ENCODE data around the gene HOXD13.

Gene HOXD13

DNA sequence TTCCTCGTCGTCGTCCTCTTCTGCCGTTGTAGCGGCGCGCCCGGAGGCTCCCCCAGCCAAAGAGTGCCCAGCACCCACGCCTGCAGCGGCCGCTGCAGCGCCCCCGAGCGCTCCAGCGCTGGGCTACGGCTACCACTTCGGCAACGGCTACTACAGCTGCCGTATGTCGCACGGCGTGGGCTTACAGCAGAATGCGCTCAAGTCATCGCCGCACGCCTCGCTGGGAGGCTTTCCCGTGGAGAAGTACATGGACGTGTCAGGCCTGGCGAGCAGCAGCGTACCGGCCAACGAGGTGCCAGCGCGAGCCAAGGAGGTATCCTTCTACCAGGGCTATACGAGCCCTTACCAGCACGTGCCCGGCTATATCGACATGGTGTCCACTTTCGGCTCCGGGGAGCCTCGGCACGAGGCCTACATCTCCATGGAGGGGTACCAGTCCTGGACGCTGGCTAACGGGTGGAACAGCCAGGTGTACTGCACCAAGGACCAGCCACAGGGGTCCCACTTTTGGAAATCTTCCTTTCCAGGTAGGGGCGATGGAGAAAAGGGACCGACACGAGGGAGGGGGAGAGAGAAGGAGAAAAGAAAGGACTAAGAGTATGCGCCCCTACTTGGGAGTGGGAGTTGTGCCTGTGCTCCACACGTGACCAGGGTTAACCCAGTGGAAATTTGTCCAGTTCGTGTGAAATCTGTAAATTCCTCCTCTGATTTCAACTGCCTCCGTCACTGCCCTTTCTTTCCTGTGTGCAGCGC is 800 bp downstream of the HOXD13 start:
- no peak for DNase-seq (ENCODE audit: low read depth, low spot score)

GRCh38 chr2:176093898-176094249 is 1.4 kb downstream of the HOXD13 start:
- no peak for DNase-seq (ENCODE audit: low read depth, low spot score)

GRCh38 chr2:176094349-176094748 is 1.8 kb downstream of the HOXD13 start:
- no peak for DNase-seq (ENCODE audit: low read depth, low spot score)

DNA sequence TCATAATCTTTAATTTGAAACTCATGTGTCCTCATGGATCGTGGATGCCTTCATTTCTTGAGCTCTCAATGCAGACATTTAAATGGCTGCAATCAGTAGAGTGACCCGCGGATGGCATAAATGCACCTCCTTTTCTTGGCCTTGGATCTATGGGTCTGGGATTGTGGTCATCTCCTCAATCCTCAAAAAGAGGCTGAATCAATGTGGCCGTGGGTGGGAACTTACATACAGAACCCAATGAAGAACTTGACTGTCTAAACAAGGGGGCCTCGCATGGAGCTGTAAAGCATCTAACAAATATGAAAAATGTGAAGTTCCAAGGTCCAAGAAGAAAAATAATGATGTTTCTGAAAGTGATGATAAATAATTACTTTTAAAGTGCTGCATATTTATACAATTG is 2.9 kb downstream of the HOXD13 start:
- no peak for DNase-seq (ENCODE audit: low read depth, low spot score)

DNA sequence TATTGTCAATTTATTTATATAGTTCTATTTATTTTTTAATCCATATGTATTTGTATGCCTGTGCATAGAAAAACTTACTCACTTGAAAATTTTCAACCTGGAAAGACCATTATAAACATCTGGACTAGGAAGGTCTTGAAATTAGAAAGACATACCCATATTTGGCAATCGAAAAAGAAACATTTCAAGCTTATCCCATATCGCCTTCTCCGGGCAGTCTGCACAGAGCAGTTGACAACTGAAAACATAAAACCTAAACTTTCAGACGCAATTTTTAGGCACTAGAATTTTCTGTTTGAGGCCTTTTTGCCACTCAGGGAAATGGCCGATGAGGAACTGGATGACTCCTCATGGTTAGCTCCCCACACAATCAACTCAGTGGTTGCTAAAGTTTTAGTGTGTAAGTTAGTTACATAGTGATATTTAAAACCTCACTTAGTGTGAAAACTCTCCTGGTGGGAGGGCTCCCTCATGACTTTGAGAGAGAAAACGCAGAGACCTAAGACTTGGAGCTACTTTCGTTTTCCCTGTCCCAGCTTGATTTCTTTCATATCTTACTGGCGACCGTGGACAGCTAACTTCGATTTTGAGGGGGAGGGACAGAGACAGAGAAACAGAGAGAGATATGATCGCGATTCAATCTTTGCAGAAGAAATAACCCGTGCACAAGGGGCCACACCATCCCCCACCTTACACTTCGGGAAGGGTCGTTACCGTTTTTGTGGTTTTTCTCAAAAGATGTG is 3.9 kb downstream of the HOXD13 start:
- DNase-seq (ENCODE audit: low read depth, low spot score) = no peak

- peak; percentile 84 for DNase-seq (ENCODE audit: low read depth, low spot score)
Observed at GRCh38 chr2:176096986-176097819, 4.7 kb downstream of the HOXD13 start.

GRCh38 chr2:176097820-176098365 is 5.4 kb downstream of the HOXD13 start:
- DNase-seq (ENCODE audit: low read depth, low spot score) = no peak

- no peak for DNase-seq (ENCODE audit: low read depth, low spot score)
Observed at GRCh38 chr2:176098366-176099158, 6.0 kb downstream of the HOXD13 start.

GRCh38 chr2:176099159-176099727 is 6.7 kb downstream of the HOXD13 start:
- no peak for DNase-seq (ENCODE audit: low read depth, low spot score)

- DNase-seq (ENCODE audit: low read depth, low spot score) = no peak
Observed at GRCh38 chr2:176099728-176100546, 7.4 kb downstream of the HOXD13 start, which contains the start of gene HOXD12. TSS of gene HOXD12 (plus strand) at chr2:176099795. CDS start at chr2:176099802, 7 bp downstream.

DNA sequence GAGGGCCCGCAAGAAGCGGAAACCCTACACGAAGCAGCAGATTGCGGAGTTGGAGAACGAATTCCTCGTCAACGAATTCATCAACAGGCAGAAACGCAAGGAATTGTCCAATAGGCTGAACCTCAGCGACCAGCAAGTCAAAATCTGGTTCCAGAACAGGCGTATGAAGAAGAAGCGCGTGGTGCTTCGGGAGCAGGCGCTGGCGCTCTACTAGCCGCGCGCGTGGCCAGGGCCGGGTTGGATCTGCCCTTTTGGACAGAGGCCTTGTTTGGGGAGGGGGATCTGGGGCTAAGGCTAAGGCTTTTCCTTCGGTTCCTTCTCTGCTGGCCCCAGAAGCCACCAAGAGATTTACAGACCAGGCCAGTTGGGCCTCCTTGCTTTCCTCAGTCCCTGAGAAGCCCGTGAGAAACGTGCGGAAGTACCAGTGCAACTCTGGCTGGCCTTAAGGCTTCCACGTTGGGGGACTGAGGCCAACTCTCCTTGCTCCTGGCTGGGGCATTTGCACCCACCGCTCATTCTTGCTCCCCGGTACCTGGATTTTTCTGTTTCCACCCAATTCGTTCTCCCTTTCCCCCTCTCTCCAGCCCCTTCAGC is 8.1 kb downstream of the HOXD13 start:
- no peak for DNase-seq (ENCODE audit: low read depth, low spot score)

DNA sequence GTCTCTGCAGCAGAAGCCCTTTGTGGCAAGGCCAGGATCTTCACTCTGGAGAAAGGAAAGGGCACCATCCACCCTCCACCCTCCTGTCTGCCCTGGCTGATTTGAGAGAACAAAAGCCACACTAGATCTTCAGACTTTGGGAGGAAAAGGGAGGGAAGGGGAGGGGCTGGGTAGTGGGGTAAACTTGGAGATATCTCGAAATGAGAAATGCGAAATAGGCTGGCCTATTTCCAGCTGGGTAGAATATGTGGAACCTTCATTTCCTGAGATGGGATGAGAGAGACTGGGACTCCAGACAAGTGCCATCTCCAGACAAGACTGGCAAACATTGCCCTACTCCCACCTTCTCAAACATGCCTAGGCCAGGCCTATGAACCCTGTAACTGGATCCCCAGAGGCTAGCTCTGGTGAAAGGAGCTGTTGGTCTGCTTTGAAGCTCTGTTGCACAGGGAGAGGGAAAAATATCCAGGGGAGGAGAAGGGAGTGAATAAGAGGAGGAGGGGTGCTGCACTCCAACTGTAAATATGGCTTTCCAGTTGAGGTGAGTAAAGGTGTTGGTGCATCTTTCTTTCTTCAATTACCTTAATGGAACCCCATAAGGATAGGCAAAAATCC is 8.8 kb downstream of the HOXD13 start:
- no peak for DNase-seq (ENCODE audit: low read depth, low spot score)

- no peak for DNase-seq (ENCODE audit: low read depth, low spot score)
Observed at GRCh38 chr2:176101842-176102241, 9.3 kb downstream of the HOXD13 start.

GRCh38 chr2:176102309-176102866 is 9.9 kb downstream of the HOXD13 start:
- no peak for DNase-seq (ENCODE audit: low read depth, low spot score)

DNA sequence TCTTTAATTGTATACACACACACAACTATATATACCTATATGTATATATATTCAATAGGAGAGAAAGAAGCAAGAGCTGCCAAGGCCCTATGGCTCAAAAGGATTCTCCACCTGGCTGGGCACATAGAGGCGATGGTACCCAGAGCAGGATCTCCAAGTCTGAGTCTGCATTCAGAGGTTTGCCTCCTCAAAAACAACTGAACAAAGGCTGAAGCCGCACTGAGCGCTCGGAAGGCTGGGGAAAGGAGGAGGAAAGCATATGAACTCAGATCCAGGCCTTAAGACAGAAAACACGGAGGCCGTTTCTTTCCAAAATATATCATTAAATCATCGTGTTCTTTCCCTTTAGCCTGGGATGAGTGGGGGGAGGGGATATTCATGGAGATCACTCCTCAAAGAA is 10.7 kb downstream of the HOXD13 start:
- DNase-seq (ENCODE audit: low read depth, low spot score) = no peak

DNA sequence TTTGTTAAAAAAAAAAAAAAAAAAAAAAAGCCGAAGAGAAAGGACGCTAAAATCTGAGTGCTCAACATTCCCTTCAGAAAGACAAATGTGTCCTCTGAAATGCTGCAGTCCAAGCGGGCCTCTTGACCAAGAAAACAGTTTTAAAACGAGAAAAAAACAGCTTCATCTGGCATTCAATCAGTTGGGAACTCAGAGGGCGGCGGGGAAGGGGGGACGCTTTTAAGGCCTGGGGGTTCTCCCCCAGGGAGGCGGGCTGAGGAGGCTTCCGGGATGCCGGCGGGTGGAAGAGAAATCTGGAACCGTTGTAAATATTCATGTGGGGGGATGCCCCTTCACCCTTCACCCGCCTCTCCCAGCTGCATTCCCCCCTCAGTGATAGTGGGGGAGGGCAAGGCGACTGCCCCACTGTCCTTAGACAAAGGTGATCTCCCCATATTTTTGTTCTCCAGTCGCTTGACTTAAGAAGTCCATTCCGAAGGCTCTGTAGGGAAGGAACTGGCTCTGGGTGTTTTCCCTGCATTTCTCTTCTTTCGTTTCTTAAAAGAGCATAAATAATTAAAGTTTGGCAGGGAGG is 11.3 kb downstream of the HOXD13 start:
- no peak for DNase-seq (ENCODE audit: low read depth, low spot score)

DNA sequence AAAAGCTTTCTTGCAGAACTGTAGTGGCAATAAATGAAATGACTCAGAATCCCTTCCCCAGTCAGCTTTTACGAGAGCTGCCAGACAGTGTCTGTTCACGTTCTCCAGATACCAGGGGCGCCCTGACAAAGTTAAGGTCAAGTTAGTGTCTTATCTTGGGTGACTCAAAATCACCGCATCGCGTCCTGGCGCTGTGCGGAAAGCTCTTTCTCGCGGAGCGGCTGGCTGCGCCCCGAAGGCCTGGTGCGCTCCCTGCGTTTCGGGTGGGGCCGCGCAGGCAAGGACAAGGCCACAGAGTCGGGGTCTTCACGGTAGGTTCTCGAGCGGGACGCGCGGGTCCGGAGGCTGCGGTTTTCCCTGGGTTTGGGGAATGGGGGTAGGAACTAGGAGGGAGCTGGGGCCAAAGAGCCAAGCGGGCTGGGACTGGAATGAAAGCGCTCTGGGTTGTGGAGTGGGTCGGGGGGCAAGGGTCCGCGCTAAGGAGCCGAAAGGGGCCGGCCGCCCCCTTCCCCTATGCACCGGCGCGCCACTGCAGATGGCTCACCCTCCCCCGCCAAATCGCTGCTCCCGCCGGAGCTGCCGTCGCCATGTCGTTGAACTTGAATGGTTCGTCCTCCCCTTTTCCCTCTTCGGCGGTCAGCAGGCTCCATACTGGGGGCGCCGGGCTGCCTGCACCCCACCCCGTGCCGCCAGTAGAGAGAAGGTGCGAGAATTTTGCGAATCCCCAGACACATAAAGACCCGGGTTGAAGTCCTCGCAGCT is 12.0 kb downstream of the HOXD13 start:
- DNase-seq (ENCODE audit: low read depth, low spot score) = no peak
